OCI-LY1 (cell line): ENCODE results near the gene ORAI1.

Experiments used
- H2AFZ ChIP-seq: fragments of 200-600 bp; sonication (generic), shearing (Covaris generic); 2 replicates; pipeline ENCODE4 v1.6.0; 2014; ENCODE audit warnings: antibody characterized with exemption, mild to moderate bottlenecking, low read length
- H3F3A ChIP-seq: fragments of 200-600 bp; sonication (generic), shearing (Covaris generic); 2 replicates; pipeline ENCODE4 v1.6.0; 2014; ENCODE audit warnings: mild to moderate bottlenecking, antibody characterized with exemption, low read length, moderate library complexity; ENCODE audit not compliant: insufficient read depth
- H3K27ac ChIP-seq: fragments of 200-600 bp; sonication (generic); 2 replicates; pipeline ENCODE4 v1.5.1; 2014; ENCODE audit warnings: low read length, mixed run types, mild to moderate bottlenecking, low read depth; ENCODE audit not compliant: poor library complexity, severe bottlenecking
- H3K27me3 ChIP-seq: fragments of 200-600 bp; sonication (generic); 2 replicates; pipeline ENCODE4 v1.6.0; 2014; ENCODE audit warnings: antibody characterized with exemption, mild to moderate bottlenecking, low read length, moderate library complexity; ENCODE audit not compliant: insufficient read depth
- H3K36me3 ChIP-seq: fragments of 200-600 bp; sonication (generic); 2 replicates; pipeline ENCODE4 v1.6.1; 2014; ENCODE audit warnings: mild to moderate bottlenecking, antibody characterized with exemption, low read length, moderate library complexity, mixed read lengths; ENCODE audit not compliant: insufficient read depth
- H3K4me1 ChIP-seq: fragments of 200-600 bp; sonication (generic); 2 replicates; pipeline ENCODE4 v1.5.1; 2014; ENCODE audit warnings: mild to moderate bottlenecking, low read length, moderate library complexity; ENCODE audit not compliant: insufficient read depth, severe bottlenecking
- H3K4me2 ChIP-seq: fragments of 200-600 bp; sonication (generic), shearing (Covaris generic); 2 replicates; pipeline ENCODE4 v1.6.1; 2014; ENCODE audit warnings: low read length
- H3K4me3 ChIP-seq: fragments of 200-600 bp; sonication (generic); 2 replicates; pipeline ENCODE4 v1.5.1; 2014; ENCODE audit warnings: low read length, low read depth, mild to moderate bottlenecking, mixed read lengths; ENCODE audit not compliant: poor library complexity, severe bottlenecking
- H3K79me2 ChIP-seq: fragments of 200-600 bp; shearing (Covaris generic); 2 replicates; pipeline ENCODE4 v1.6.1; 2016; ENCODE audit warnings: mixed run types, low read length, mixed read lengths; ENCODE audit not compliant: insufficient read depth
- H3K9ac ChIP-seq: fragments of 200-600 bp; sonication (generic), shearing (Covaris generic); 2 replicates; pipeline ENCODE4 v1.6.1; 2014; ENCODE audit warnings: mild to moderate bottlenecking, low read length, mixed read lengths
- H3K9me2 ChIP-seq: fragments of 200-600 bp; sonication (generic), shearing (Covaris generic); 2 replicates; pipeline ENCODE4 v1.6.1; 2014; ENCODE audit warnings: low read depth, mild to moderate bottlenecking, low read length, mixed read lengths
- H3K9me3 ChIP-seq: fragments of 200-600 bp; shearing (Covaris generic); 2 replicates; pipeline ENCODE4 v1.6.1; 2014; ENCODE audit warnings: low read length, mixed read lengths
- H4K20me1 ChIP-seq: fragments of 200-600 bp; sonication (generic), shearing (Covaris generic); 2 replicates; pipeline ENCODE4 v1.6.0; 2016; ENCODE audit warnings: mild to moderate bottlenecking, low read length; ENCODE audit not compliant: insufficient read depth
- EZH2 ChIP-seq: fragments of 200-600 bp; sonication (generic), shearing (Covaris generic); IDR thresholded peaks from 2 replicates; pipeline ENCODE4 v1.8.0; 2017; ENCODE audit warnings: borderline replicate concordance, mixed run types, mild to moderate bottlenecking, antibody characterized with exemption, low read length, moderate library complexity, mixed read lengths
- TF ChIP-seq, protein P1 (sequence below): fragments of 200-600 bp; sonication (generic), shearing (Covaris generic); IDR thresholded peaks from 2 replicates; pipeline ENCODE4 v1.5.1; 2017; ENCODE audit warnings: mild to moderate bottlenecking, antibody characterized with exemption, low read length, moderate library complexity, mixed read lengths

The ORAI1 gene

DNA sequence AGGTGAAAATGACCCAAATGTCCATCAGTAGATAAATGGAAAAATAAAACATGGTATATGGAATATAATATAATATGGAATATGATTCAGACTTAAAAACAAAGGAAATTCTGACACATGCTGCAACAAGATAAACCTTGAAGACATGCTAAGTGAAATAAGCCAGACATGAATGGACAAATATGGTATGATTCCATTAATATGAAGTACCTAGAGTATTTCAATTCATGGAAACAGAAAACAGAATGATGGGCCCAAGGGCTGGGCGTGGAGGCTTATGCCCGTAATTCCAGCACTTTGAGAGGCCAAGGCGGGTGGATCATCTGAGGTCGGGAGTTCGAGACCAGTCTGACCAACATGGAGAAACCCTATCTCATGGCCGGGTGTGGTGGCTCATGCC lies 22.7 kb upstream of the ORAI1 start:
- no peaks in the 10 kb centered on the region for H3K9me3 ChIP-seq
- no peak overlapping the region for H3K9ac ChIP-seq
- no peaks in the 10 kb centered on the region for H3K36me3 ChIP-seq
- H4K20me1 ChIP-seq = no peaks in the 10 kb centered on the region
- no peaks in the 10 kb centered on the region for H3K79me2 ChIP-seq
- TF ChIP-seq EZH2 = no peak
- TF ChIP-seq, protein P1, sequence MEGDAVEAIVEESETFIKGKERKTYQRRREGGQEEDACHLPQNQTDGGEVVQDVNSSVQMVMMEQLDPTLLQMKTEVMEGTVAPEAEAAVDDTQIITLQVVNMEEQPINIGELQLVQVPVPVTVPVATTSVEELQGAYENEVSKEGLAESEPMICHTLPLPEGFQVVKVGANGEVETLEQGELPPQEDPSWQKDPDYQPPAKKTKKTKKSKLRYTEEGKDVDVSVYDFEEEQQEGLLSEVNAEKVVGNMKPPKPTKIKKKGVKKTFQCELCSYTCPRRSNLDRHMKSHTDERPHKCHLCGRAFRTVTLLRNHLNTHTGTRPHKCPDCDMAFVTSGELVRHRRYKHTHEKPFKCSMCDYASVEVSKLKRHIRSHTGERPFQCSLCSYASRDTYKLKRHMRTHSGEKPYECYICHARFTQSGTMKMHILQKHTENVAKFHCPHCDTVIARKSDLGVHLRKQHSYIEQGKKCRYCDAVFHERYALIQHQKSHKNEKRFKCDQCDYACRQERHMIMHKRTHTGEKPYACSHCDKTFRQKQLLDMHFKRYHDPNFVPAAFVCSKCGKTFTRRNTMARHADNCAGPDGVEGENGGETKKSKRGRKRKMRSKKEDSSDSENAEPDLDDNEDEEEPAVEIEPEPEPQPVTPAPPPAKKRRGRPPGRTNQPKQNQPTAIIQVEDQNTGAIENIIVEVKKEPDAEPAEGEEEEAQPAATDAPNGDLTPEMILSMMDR = no peak
- no peaks in the 10 kb centered on the region for H3K9me2 ChIP-seq
- H3K4me2 ChIP-seq = no peak overlapping the region
- no peaks in the 10 kb centered on the region for H3K4me1 ChIP-seq
- 0 out of 2 replicates have a peak, but pooled peaks cover 3% of the 10 kb centered on the region for H3K27me3 ChIP-seq
- no peak overlapping the region for H2AFZ ChIP-seq
- no peak overlapping the region for H3K27ac ChIP-seq
- no peaks in the 10 kb centered on the region for H3F3A ChIP-seq
- no peak overlapping the region for H3K4me3 ChIP-seq

DNA sequence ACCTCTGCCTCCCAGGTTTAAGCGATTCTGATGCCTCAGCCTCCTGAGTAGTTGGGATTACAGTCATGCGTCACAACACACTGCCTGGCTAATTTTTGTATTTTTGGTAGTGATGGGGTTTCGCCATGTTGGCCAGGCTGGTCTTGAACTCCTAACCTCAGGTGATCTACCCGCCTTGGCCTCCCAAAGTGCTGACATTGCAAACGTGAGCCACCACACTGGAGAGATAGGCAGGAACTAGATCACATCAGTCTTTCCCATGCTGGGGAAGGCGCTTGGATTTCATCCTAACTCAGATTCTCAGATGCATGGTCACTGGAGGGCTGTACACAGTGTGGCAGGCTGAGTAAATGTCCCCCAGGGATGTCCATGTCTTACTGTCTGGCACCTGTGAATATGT lies 18.0 kb upstream of the ORAI1 start:
- no peak overlapping the region for H3K9ac ChIP-seq
- H3K27ac ChIP-seq = no peak overlapping the region
- no peaks in the 10 kb centered on the region for H3F3A ChIP-seq
- H2AFZ ChIP-seq = no peak overlapping the region
- H3K27me3 ChIP-seq = 0 out of 2 replicates have a peak, but pooled peaks cover 3% of the 10 kb centered on the region
- no peak for TF ChIP-seq EZH2
- TF ChIP-seq, protein P1 = no peak
- no peaks in the 10 kb centered on the region for H4K20me1 ChIP-seq
- no peaks in the 10 kb centered on the region for H3K9me3 ChIP-seq
- no peaks in the 10 kb centered on the region for H3K4me1 ChIP-seq
- no peaks in the 10 kb centered on the region for H3K36me3 ChIP-seq
- no peak overlapping the region for H3K4me3 ChIP-seq
- no peaks in the 10 kb centered on the region for H3K9me2 ChIP-seq
- H3K79me2 ChIP-seq = no peaks in the 10 kb centered on the region
- H3K4me2 ChIP-seq = no peak overlapping the region

DNA sequence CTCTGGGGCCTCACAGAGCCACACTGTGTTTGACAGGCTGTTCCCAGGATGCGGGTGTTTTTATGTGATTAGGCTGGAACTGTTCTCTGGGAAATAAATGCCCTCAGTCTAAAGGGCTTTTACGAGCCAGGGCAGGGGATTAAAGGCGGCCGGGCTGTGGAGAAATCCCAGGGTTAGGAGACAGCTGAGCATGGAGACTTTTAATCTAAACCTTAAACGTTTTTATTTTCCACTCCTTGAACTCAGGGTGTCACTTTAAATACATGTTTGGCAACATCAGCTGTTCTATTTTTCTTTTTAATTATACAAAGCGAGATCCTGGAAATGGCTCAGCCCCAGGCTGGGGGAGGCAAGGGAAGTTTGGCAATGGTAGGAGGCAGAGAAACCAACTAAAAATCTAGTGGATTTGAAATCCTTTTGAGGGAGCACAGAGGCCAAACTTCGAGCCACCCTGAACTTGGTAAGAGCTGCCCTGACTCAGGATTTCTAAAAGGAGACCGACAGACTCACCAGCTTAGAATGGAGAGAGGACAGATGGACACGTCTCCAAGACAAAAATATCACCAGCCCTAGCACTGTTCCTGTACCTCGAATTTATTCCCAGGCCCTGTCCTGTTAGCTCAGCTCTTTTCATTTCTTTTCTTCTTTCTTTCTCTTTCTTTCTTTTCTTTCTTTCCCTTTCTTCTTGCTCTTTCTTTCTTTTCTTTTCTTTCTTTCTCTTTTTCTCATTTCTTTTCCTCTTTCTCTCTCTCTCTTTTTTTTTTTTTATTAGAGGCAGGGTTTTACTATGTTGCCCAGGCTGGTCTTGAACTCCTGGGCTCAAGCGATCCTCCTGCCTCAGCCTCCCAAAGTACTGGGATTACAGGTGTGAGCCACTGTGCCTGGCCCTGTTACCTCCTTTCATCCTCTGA lies 15.8 kb upstream of the ORAI1 start:
- Histone ChIP-seq H3K36me3 (no peaks in the 10 kb centered on the region), H3K27ac (no peak overlapping the region), H2AFZ (no peak overlapping the region), H3K27me3 (0 out of 2 replicates have a peak, but pooled peaks cover 3% of the 10 kb centered on the region), H3K9ac (no peak overlapping the region), H3K79me2 (no peaks in the 10 kb centered on the region), H3K9me3 (no peaks in the 10 kb centered on the region), H3K4me3 (no peak overlapping the region), H3K9me2 (no peaks in the 10 kb centered on the region), H3K4me1 (no peaks in the 10 kb centered on the region), H3K4me2 (no peak overlapping the region), H3F3A (no peaks in the 10 kb centered on the region), H4K20me1 (no peaks in the 10 kb centered on the region)
- TF ChIP-seq, protein P1 = no peak
- no peak for TF ChIP-seq EZH2
